PC-3 (cell line): Measurements from ENCODE around the gene ERVMER34-1. TPM values are rescaled to one million over a fixed set of nuclear protein-coding genes. Genes with fewer than 3 reads are reported as not detected.

ENCODE experiments used
- ATAC-seq: fragments of 200-7000 bp; cut with Tn5 transposase; 2 replicates; pipeline ENCODE4 v1.9.1; 2020; ENCODE audit warnings: mild to moderate bottlenecking, moderate library complexity
- BruUV-seq: library from RNA; stranded (reverse); fragments of 400-500 nt; replicated peaks from 2 replicates; lab custom pipeline; 2021; lab: Mats Ljungman, UMichigan
- CTCF ChIA-PET: fragments of 300-600 bp; sonication (Branson Sonifier 250); formaldehyde crosslinking; loops from one replicate; lab custom pipeline; 2022; ENCODE audit warnings: antibody characterized with exemption; lab: Charles Lee
- POLR2A ChIA-PET: fragments of 300-600 bp; sonication (Branson Sonifier 250); formaldehyde crosslinking; loops from one replicate; lab custom pipeline; 2022; ENCODE audit warnings: antibody characterized with exemption; ENCODE audit not compliant: unreplicated experiment; lab: Charles Lee
- DNase-seq: peaks from one replicate; pipeline ENCODE4 v3.0.0-alpha.2; 2015
- H2AFZ ChIP-seq: fragments of 300-600 bp; sonication (generic); 2 replicates; pipeline ENCODE4 v1.6.0; 2016; ENCODE audit warnings: antibody characterized with exemption, low read length
- H3F3A ChIP-seq: fragments of 300-600 bp; sonication (generic); one replicate; pipeline ENCODE4 v1.6.0; 2017; ENCODE audit warnings: antibody characterized with exemption, low read length, control low read depth, mild to moderate bottlenecking; ENCODE audit not compliant: unreplicated experiment
- H3K27ac ChIP-seq: fragments of 300-600 bp; sonication (generic); 2 replicates; pipeline ENCODE4 v1.5.1; 2016; ENCODE audit warnings: mild to moderate bottlenecking, low read length
- H3K27me3 ChIP-seq: fragments of 300-600 bp; sonication (generic); 2 replicates; pipeline ENCODE4 v1.6.1; 2016; ENCODE audit warnings: low read length, mixed read lengths
- H3K36me3 ChIP-seq: fragments of 300-600 bp; sonication (generic); 2 replicates; pipeline ENCODE4 v1.6.1; 2016; ENCODE audit warnings: low read depth, mixed run types, low read length, mixed read lengths
- H3K4me1 ChIP-seq: fragments of 300-600 bp; sonication (generic); 2 replicates; pipeline ENCODE4 v1.5.1; 2016; ENCODE audit warnings: low read length; ENCODE audit not compliant: insufficient read depth
- H3K4me2 ChIP-seq: fragments of 300-600 bp; sonication (generic); 2 replicates; pipeline ENCODE4 v1.6.0; 2016; ENCODE audit warnings: low read length
- H3K4me3 ChIP-seq: fragments of 300-600 bp; sonication (generic); 2 replicates; pipeline ENCODE4 v1.5.1; 2016; ENCODE audit warnings: mild to moderate bottlenecking, low read length, mixed read lengths
- H3K79me2 ChIP-seq: fragments of 300-600 bp; sonication (generic); 2 replicates; pipeline ENCODE4 v1.6.1; 2017; ENCODE audit warnings: low read length, mixed read lengths
- H3K9ac ChIP-seq: fragments of 300-600 bp; sonication (generic); 2 replicates; pipeline ENCODE4 v1.6.0; 2016; ENCODE audit warnings: mild to moderate bottlenecking, low read length
- H3K9me2 ChIP-seq: fragments of 300-600 bp; sonication (generic); replicated peaks from 2 replicates; pipeline ENCODE4 v1.6.1; 2016; ENCODE audit warnings: mixed run types, low read length, mixed read lengths
- H3K9me3 ChIP-seq: fragments of 300-600 bp; sonication (generic); 2 replicates; pipeline ENCODE4 v1.6.1; 2016; ENCODE audit warnings: low read length, mixed read lengths
- H4K20me1 ChIP-seq: fragments of 300-600 bp; sonication (generic); 2 replicates; pipeline ENCODE4 v1.6.1; 2016; ENCODE audit warnings: low read length, mixed read lengths
- EZH2 ChIP-seq: fragments of 300-600 bp; sonication (generic); IDR thresholded peaks from one replicate; pipeline ENCODE4 v1.6.1; 2017; ENCODE audit warnings: antibody characterized with exemption, mild to moderate bottlenecking, low read length; ENCODE audit not compliant: unreplicated experiment
- EZH2phosphoT487 ChIP-seq: fragments of 300-600 bp; sonication (generic); IDR thresholded peaks from 2 replicates; pipeline ENCODE4 v1.6.1; 2018; ENCODE audit warnings: mild to moderate bottlenecking, antibody characterized with exemption, low read length, borderline replicate concordance
- intact Hi-C: fragments of 100-400 bp; cut with micrococcal nuclease; formaldehyde crosslinking; loops from 2 replicates; pipeline ENCODE4 v1.9.0; 2023
- total RNA-seq: library from RNA; depleted of rRNA; stranded (reverse); fragments of >200 nt; gene quantifications from 2 replicates; pipeline ENCODE4 v1.2.3, GENCODE V29; 2014
- TF ChIP-seq, protein P1 (sequence below): fragments of 300-600 bp; sonication (generic); conservative IDR thresholded peaks from 2 replicates; pipeline ENCODE4 v1.5.1; 2017; ENCODE audit warnings: antibody characterized with exemption, low read depth, mild to moderate bottlenecking, low read length

The ERVMER34-1 gene
- total RNA-seq, 1 experiment from 2014 or later: 1.7 TPM

DNA sequence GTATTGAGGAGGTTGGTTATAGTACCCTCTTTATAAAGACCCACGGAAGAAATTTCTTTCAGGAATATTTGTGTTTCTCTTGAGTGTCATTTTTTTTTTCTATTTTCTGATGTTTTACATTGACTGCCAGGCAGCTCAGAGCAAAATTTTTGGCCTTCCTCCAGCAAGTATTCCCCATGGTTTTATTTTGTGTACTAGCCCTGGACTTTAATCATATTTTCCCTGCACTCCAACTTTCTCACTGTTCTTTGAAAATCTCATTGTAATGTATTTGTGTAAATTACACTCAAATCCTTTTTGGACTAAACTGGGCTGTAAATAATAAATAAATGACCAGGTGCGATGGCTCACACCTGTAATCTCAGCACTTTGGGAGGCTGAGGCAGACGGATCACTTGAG, 46.6 kb downstream of the ERVMER34-1 start:
- ATAC-seq (no peak), DNase-seq (no peak)
- Histone ChIP-seq H3K9me3 (no peaks in the 10 kb centered on the region), H3K36me3 (no peaks in the 10 kb centered on the region), H2AFZ (no peak overlapping the region), H3K9me2 (no peaks in the 10 kb centered on the region), H4K20me1 (no peaks in the 10 kb centered on the region), H3K4me1 (no peaks in the 10 kb centered on the region), H3K4me2 (no peak overlapping the region), H3K9ac (no peak overlapping the region), H3K27ac (no peak overlapping the region), H3F3A (no peaks in the 10 kb centered on the region), H3K27me3 (no peaks in the 10 kb centered on the region), H3K79me2 (no peaks in the 10 kb centered on the region), H3K4me3 (no peak overlapping the region)
- POLR2A ChIA-PET: no interaction called here
- intact Hi-C loops: no loop called here
- CTCF ChIA-PET: no interaction called here
- BruUV-seq: no TSS peak
- no peak for TF ChIP-seq EZH2
- TF ChIP-seq, protein P1, sequence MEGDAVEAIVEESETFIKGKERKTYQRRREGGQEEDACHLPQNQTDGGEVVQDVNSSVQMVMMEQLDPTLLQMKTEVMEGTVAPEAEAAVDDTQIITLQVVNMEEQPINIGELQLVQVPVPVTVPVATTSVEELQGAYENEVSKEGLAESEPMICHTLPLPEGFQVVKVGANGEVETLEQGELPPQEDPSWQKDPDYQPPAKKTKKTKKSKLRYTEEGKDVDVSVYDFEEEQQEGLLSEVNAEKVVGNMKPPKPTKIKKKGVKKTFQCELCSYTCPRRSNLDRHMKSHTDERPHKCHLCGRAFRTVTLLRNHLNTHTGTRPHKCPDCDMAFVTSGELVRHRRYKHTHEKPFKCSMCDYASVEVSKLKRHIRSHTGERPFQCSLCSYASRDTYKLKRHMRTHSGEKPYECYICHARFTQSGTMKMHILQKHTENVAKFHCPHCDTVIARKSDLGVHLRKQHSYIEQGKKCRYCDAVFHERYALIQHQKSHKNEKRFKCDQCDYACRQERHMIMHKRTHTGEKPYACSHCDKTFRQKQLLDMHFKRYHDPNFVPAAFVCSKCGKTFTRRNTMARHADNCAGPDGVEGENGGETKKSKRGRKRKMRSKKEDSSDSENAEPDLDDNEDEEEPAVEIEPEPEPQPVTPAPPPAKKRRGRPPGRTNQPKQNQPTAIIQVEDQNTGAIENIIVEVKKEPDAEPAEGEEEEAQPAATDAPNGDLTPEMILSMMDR: no peak
- no peak for TF ChIP-seq EZH2phosphoT487

DNA sequence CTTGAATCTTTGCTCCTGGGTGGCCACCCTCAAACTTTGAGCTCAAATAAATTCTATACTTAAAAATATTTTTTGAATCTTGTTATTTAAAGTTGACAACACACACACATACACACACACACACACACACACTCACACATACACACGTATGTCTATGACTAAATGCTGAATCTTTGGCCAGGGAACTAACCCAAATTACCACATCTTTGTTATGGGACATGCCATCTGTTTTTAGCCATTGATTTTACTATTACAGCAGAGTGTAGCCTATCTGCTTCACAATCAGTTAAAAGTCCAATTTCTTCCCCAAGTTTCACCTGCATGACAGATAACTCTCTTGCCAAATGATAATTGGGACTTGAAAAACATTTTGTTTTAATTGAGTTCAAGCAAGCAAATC, 47.1 kb downstream of the ERVMER34-1 start:
- no peak for DNase-seq
- CTCF ChIA-PET: no interaction called here

DNA sequence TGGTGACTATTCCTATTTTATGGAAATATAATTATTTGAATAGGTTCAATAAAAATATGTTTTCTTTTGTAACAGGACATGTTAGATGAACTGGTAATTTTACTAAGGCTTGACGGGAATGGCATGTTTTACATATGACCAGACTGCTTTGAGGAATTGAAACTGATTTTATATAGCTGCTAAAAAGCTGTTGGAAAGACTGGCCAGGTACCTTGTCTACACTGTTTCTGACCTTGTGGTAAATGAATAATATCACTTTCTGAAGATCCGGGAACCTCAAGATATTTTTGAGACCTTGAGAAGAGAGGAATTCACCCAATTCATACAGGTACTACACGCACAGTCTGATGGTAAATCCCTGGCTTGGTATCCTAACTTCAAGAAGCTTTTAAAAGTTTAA, 50.0 kb downstream of the ERVMER34-1 start:
- intact Hi-C loops: no loop called here
- no peak overlapping the region for H3K9ac ChIP-seq
- H3K27ac ChIP-seq: no peak overlapping the region
- H3K9me3 ChIP-seq: no peaks in the 10 kb centered on the region
- no peak overlapping the region for H3K4me2 ChIP-seq
- H3K27me3 ChIP-seq: no peaks in the 10 kb centered on the region
- no peak for TF ChIP-seq EZH2phosphoT487
- TF ChIP-seq, protein P1: no peak
- H3K4me1 ChIP-seq: no peaks in the 10 kb centered on the region
- no peaks in the 10 kb centered on the region for H3K79me2 ChIP-seq
- DNase-seq: no peak
- ATAC-seq: no peak
- no peaks in the 10 kb centered on the region for H3K36me3 ChIP-seq
- no peak overlapping the region for H3K4me3 ChIP-seq
- BruUV-seq: no TSS peak
- H3F3A ChIP-seq: no peaks in the 10 kb centered on the region
- no peaks in the 10 kb centered on the region for H4K20me1 ChIP-seq
- no peak overlapping the region for H2AFZ ChIP-seq
- H3K9me2 ChIP-seq: no peaks in the 10 kb centered on the region
- ChIA-PET CTCF (interaction anchor here (0.6 kb wide), 1 partner anchor 277 kb away, joined by 4 read pairs; no protein-coding TSS in a partner anchor), POLR2A (no interaction called here)

More for the DNA sequence above, 47.1 kb downstream of the ERVMER34-1 start:
- H2AFZ ChIP-seq: no peak overlapping the region
- POLR2A ChIA-PET: no interaction called here
- H3K79me2 ChIP-seq: no peaks in the 10 kb centered on the region
- no peak overlapping the region for H3K4me2 ChIP-seq
- H3K4me1 ChIP-seq: no peaks in the 10 kb centered on the region
- H3K36me3 ChIP-seq: no peaks in the 10 kb centered on the region
- BruUV-seq: no TSS peak
- no peak overlapping the region for H3K9ac ChIP-seq
- no peaks in the 10 kb centered on the region for H3K9me3 ChIP-seq
- no peak overlapping the region for H3K4me3 ChIP-seq
- no peaks in the 10 kb centered on the region for H3K27me3 ChIP-seq
- TF ChIP-seq, protein P1: no peak
- TF ChIP-seq EZH2phosphoT487: no peak
- TF ChIP-seq EZH2: no peak
- H4K20me1 ChIP-seq: no peaks in the 10 kb centered on the region
- no peak overlapping the region for H3K27ac ChIP-seq
- no peak for ATAC-seq
- no peaks in the 10 kb centered on the region for H3K9me2 ChIP-seq
- intact Hi-C loops: no loop called here
- H3F3A ChIP-seq: no peaks in the 10 kb centered on the region
